ENCODE results near the gene CCDC191. TPM values are rescaled to one million over a fixed set of nuclear protein-coding genes. Genes with fewer than 3 reads are reported as not detected.

Gene CCDC191
- total and polyA plus RNA-seq, 12 donors: 0.51 to 3.6 (median 1.8) TPM

DNA sequence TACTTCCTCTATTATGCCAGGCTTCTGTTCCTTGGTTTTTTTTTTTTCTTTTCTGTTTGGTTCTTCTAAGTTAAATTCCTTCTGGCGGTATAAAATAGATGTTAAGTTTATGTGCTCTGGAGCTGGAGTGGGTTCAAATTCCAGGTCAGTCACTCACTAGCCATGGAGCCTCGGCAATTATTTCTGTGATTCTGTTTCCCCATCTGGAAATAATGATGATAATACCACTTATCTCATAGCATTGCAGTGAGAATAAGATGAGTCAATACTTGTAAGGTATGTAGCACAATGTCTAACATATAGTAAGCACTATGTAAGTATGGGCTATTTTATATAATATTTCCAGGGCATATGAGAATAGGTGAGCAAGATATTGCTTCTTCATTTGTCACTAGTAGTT lies 141.7 kb downstream of the CCDC191 start:
- H3K4me1 ChIP-seq: no peaks in the 10 kb centered on the region
- TF ChIP-seq, protein P1, sequence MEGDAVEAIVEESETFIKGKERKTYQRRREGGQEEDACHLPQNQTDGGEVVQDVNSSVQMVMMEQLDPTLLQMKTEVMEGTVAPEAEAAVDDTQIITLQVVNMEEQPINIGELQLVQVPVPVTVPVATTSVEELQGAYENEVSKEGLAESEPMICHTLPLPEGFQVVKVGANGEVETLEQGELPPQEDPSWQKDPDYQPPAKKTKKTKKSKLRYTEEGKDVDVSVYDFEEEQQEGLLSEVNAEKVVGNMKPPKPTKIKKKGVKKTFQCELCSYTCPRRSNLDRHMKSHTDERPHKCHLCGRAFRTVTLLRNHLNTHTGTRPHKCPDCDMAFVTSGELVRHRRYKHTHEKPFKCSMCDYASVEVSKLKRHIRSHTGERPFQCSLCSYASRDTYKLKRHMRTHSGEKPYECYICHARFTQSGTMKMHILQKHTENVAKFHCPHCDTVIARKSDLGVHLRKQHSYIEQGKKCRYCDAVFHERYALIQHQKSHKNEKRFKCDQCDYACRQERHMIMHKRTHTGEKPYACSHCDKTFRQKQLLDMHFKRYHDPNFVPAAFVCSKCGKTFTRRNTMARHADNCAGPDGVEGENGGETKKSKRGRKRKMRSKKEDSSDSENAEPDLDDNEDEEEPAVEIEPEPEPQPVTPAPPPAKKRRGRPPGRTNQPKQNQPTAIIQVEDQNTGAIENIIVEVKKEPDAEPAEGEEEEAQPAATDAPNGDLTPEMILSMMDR (IDR thresholded peaks at IDR 0.05): no peak
- DNase-seq (no peak), ATAC-seq (no peak)
- no peaks in the 10 kb centered on the region for H3K36me3 ChIP-seq
- WGBS, 2 donors: 53 to 55% methylated on average over 2 of the region's 2 CpGs
- no peak overlapping the region for H3K27ac ChIP-seq
- no peaks in the 10 kb centered on the region for H3K27me3 ChIP-seq
- intact Hi-C loops (cut with DNase I): loop anchor here in 7 of 10 donors (5.0 to 10.0 kb wide), 5 partner anchors 70 to 177 kb away; partner anchors contain the start of gene GRAMD1C (in 3 of the 7)
- H3K9me3 ChIP-seq: no peaks in the 10 kb centered on the region
- H3K4me3 ChIP-seq: no peak overlapping the region

Other genes with a start within 250 kb of the CCDC191 start
- 1 to 10 TPM in 8 of 10 donors, under 1 TPM in 2; 0.37 to 4.7 (median 1.2) TPM for gene GRAMD1C, start 217.7 kb downstream of the CCDC191 start, total RNA-seq
- gene GRAMD1C, start 217.7 kb downstream of the CCDC191 start, polyA plus RNA-seq: 1 to 10 TPM in 1 of 2 donors, under 1 TPM in 1; 0.49 to 1.5 TPM
- gene ZDHHC23, start 108.5 kb downstream of the CCDC191 start, total RNA-seq: 1 to 10 TPM; 1.1 to 3.7 (median 2.4) TPM
- 1 to 10 TPM; 1.5 to 1.7 TPM for gene ZDHHC23, start 108.5 kb downstream of the CCDC191 start, polyA plus RNA-seq
- 1 to 10 TPM; 3.6 to 9.7 (median 5.2) TPM for gene QTRT2, start 211 bp upstream of the CCDC191 start, total RNA-seq
- 1 to 10 TPM; 3.4 to 4.2 TPM for gene QTRT2, start 211 bp upstream of the CCDC191 start, polyA plus RNA-seq
- not detected for gene DRD3, start 122.5 kb upstream of the CCDC191 start, total RNA-seq
- not detected for gene DRD3, start 122.5 kb upstream of the CCDC191 start, polyA plus RNA-seq
- under 1 TPM in 2 of 10 donors, not detected in 8; 0.09 to 0.10 TPM for gene ZNF80, start 181.1 kb upstream of the CCDC191 start, total RNA-seq
- gene ZNF80, start 181.1 kb upstream of the CCDC191 start, polyA plus RNA-seq: not detected
- 1 to 10 TPM in 1 of 10 donors, under 1 TPM in 5, not detected in 4; 0.07 to 2.5 (median 0.41) TPM for gene TIGIT, start 237.5 kb upstream of the CCDC191 start, total RNA-seq
- gene TIGIT, start 237.5 kb upstream of the CCDC191 start, polyA plus RNA-seq: under 1 TPM in 1 of 2 donors, not detected in 1; 0.14 TPM